Breast epithelium (tissue), 3 donors: ENCODE data around the gene ALKBH5.

Source experiments
- POLR2A ChIP-seq: fragments of 450-650 bp; IDR thresholded peaks from one replicate; pipeline ENCODE4 v1.6.1; 2016; ENCODE audit warnings: antibody characterized with exemption, mild to moderate bottlenecking, moderate library complexity
- POLR2AphosphoS5 ChIP-seq, 3 donors: sonication (generic); formaldehyde crosslinking; IDR thresholded peaks; one replicate each; pipeline ENCODE4 v1.6.1; 2017; ENCODE audit warnings: antibody characterized with exemption in 3 of 3
- TF ChIP-seq, protein P1 (sequence below), 3 donors: fragments of 450-650 bp; IDR thresholded peaks; one replicate each; pipeline ENCODE4 v1.5.1; 2016 to 2017; ENCODE audit warnings: antibody characterized with exemption in 3 of 3, mild to moderate bottlenecking in 3 of 3, moderate library complexity in 3 of 3

DNA sequence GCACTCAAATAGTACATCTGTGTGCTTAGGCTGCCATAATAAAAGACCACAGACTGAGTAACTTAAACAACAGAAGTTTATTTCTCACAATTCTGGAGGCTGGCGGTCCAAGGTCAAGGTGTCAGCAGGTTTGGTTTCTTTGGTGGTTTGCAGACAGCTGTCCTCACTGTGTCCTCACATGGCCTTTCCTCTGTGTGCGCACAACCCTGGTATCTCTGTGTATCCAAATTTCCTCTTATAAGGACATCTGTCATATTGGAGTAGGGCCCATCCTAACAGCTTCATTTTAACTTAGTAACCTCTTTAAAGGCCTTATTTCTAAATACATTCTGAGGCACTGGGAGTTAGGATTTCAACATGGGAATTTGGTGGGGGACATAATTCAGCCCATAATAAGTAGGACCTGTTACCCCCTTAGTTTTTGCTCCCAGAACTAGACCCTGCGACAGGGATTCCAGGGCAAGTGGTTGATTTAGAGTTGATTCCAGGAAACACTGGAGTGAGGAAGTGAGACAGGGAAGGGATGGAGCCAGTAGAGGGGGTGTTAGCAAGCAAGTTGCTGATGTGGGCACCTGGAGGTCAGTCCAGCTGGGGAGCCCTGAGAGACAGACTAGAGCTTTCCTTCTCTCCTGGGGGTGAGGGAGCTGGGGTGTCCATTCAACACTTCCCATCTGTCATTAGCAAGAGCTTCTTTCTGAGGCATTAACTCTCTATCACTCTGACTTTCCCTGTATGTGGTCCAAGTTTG lies 10.9 kb upstream of the ALKBH5 start:
- TF ChIP-seq POLR2A: no peak
- TF ChIP-seq, protein P1, sequence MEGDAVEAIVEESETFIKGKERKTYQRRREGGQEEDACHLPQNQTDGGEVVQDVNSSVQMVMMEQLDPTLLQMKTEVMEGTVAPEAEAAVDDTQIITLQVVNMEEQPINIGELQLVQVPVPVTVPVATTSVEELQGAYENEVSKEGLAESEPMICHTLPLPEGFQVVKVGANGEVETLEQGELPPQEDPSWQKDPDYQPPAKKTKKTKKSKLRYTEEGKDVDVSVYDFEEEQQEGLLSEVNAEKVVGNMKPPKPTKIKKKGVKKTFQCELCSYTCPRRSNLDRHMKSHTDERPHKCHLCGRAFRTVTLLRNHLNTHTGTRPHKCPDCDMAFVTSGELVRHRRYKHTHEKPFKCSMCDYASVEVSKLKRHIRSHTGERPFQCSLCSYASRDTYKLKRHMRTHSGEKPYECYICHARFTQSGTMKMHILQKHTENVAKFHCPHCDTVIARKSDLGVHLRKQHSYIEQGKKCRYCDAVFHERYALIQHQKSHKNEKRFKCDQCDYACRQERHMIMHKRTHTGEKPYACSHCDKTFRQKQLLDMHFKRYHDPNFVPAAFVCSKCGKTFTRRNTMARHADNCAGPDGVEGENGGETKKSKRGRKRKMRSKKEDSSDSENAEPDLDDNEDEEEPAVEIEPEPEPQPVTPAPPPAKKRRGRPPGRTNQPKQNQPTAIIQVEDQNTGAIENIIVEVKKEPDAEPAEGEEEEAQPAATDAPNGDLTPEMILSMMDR (IDR thresholded peaks at IDR 0.05): no peak
- TF ChIP-seq POLR2AphosphoS5 (IDR thresholded peaks at IDR 0.05): no peak
